Measurements from ENCODE around the gene LCE1C.

The LCE1C gene

DNA sequence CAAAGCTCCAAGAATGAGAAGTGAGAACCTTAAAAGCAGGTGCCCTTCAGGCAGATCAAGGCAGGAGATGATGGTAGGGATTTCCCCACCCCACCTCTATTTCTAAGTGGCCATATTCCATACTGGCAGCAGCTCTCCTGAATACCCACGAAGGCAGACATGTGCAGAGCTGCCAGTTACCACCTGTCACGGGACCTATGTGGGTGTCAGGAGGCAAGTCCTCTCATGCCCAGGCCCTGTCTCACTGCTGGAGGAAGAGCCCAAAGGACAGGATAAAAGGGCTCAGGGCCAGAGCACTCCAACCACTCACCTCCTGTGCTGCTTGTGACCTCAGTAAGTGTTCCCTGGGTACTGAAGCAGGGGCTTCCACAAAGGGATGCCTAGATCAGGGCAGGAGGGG, 4.6 kb upstream of the LCE1C start (continued):
- TF ChIP-seq ZBTB49 (tag by site-specific recombination; IDR thresholded peaks at IDR 0.05; ENCODE audit: low read depth) (no peak), ZNF549 (tag by site-specific recombination; IDR thresholded peaks at IDR 0.05) (no peak), ZNF239 (tag by site-specific recombination; IDR thresholded peaks at IDR 0.05) (no peak), ZNF707 (tag by site-specific recombination; IDR thresholded peaks at IDR 0.05) (no peak)
- TF ChIP-seq, protein P1, sequence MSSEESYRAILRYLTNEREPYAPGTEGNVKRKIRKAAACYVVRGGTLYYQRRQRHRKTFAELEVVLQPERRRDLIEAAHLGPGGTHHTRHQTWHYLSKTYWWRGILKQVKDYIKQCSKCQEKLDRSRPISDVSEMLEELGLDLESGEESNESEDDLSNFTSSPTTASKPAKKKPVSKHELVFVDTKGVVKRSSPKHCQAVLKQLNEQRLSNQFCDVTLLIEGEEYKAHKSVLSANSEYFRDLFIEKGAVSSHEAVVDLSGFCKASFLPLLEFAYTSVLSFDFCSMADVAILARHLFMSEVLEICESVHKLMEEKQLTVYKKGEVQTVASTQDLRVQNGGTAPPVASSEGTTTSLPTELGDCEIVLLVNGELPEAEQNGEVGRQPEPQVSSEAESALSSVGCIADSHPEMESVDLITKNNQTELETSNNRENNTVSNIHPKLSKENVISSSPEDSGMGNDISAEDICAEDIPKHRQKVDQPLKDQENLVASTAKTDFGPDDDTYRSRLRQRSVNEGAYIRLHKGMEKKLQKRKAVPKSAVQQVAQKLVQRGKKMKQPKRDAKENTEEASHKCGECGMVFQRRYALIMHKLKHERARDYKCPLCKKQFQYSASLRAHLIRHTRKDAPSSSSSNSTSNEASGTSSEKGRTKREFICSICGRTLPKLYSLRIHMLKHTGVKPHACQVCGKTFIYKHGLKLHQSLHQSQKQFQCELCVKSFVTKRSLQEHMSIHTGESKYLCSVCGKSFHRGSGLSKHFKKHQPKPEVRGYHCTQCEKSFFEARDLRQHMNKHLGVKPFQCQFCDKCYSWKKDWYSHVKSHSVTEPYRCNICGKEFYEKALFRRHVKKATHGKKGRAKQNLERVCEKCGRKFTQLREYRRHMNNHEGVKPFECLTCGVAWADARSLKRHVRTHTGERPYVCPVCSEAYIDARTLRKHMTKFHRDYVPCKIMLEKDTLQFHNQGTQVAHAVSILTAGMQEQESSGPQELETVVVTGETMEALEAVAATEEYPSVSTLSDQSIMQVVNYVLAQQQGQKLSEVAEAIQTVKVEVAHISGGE (tag by site-specific recombination; conservative IDR thresholded peaks at IDR 0.05; ENCODE audit: low read depth) = no peak

GRCh38 chr1:152801333-152801732, 5.1 kb downstream of the LCE1C start:
- Histone ChIP-seq H3K27ac (ENCODE audit: extremely low read depth, low read depth, low read length) (no peak overlapping the region), H3K4me1 (ENCODE audit: control insufficient read depth, insufficient read depth, low read length) (no peaks in the 10 kb centered on the region), H3K36me3 (ENCODE audit: control insufficient read depth in 2 of 2, insufficient read depth in 1 of 2, low read length in 2 of 2) (no peaks in the 10 kb centered on the region), H3K9me3 (ENCODE audit: control insufficient read depth, insufficient read depth, low read depth, low read length) (no peaks in the 10 kb centered on the region), H3K4me3 (ENCODE audit: low read depth, low read length) (no peak overlapping the region)
- ChIA-PET CTCF (no interaction called here), POLR2A (no interaction called here)
- TF ChIP-seq HOXA7 (CRISPR knock-in tag; IDR thresholded peaks at IDR 0.05; ENCODE audit: borderline replicate concordance) (no peak), ZNF155 (tag by site-specific recombination; IDR thresholded peaks at IDR 0.05) (no peak)

GRCh38 chr1:152796421-152796820, 10.0 kb downstream of the LCE1C start, which contains the start of gene LCE1D:
LCE1D (plus strand) TSS chr1:152796721; CDS start chr1:152797795, 1,074 bp downstream.
- TF ChIP-seq ZNF473 (tag by site-specific recombination; IDR thresholded peaks at IDR 0.05) (no peak), ZIC2 (tag by site-specific recombination; IDR thresholded peaks at IDR 0.05) (no peak), ZNF843 (tag by site-specific recombination; IDR thresholded peaks at IDR 0.05) (no peak)
- TF ChIP-seq, protein P2, sequence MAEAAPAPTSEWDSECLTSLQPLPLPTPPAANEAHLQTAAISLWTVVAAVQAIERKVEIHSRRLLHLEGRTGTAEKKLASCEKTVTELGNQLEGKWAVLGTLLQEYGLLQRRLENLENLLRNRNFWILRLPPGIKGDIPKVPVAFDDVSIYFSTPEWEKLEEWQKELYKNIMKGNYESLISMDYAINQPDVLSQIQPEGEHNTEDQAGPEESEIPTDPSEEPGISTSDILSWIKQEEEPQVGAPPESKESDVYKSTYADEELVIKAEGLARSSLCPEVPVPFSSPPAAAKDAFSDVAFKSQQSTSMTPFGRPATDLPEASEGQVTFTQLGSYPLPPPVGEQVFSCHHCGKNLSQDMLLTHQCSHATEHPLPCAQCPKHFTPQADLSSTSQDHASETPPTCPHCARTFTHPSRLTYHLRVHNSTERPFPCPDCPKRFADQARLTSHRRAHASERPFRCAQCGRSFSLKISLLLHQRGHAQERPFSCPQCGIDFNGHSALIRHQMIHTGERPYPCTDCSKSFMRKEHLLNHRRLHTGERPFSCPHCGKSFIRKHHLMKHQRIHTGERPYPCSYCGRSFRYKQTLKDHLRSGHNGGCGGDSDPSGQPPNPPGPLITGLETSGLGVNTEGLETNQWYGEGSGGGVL (tag by site-specific recombination; IDR thresholded peaks at IDR 0.05) = no peak
- TF ChIP-seq, protein P3, sequence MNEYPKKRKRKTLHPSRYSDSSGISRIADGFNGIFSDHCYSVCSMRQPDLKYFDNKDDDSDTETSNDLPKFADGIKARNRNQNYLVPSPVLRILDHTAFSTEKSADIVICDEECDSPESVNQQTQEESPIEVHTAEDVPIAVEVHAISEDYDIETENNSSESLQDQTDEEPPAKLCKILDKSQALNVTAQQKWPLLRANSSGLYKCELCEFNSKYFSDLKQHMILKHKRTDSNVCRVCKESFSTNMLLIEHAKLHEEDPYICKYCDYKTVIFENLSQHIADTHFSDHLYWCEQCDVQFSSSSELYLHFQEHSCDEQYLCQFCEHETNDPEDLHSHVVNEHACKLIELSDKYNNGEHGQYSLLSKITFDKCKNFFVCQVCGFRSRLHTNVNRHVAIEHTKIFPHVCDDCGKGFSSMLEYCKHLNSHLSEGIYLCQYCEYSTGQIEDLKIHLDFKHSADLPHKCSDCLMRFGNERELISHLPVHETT (tag by site-specific recombination; IDR thresholded peaks at IDR 0.05) = no peak
- TF ChIP-seq, protein P4, sequence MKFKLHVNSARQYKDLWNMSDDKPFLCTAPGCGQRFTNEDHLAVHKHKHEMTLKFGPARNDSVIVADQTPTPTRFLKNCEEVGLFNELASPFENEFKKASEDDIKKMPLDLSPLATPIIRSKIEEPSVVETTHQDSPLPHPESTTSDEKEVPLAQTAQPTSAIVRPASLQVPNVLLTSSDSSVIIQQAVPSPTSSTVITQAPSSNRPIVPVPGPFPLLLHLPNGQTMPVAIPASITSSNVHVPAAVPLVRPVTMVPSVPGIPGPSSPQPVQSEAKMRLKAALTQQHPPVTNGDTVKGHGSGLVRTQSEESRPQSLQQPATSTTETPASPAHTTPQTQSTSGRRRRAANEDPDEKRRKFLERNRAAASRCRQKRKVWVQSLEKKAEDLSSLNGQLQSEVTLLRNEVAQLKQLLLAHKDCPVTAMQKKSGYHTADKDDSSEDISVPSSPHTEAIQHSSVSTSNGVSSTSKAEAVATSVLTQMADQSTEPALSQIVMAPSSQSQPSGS (tag by site-specific recombination; IDR thresholded peaks at IDR 0.05; ENCODE audit: low read depth) = no peak
- no peaks in the 10 kb centered on the region for H3K4me1 ChIP-seq (ENCODE audit: control insufficient read depth, insufficient read depth, low read length)
- POLR2A ChIA-PET = no interaction called here
- H3K36me3 ChIP-seq (ENCODE audit: control insufficient read depth in 2 of 2, insufficient read depth in 1 of 2, low read length in 2 of 2) = no peaks in the 10 kb centered on the region
- H3K27ac ChIP-seq (ENCODE audit: extremely low read depth, low read depth, low read length) = no peak within 1 kb of the TSS
- CTCF ChIA-PET = no interaction called here
- no peaks in the 10 kb centered on the region for H3K9me3 ChIP-seq (ENCODE audit: control insufficient read depth, insufficient read depth, low read depth, low read length)
- no peak within 1 kb of the TSS for H3K4me3 ChIP-seq (ENCODE audit: low read depth, low read length)

Measured in HEK293 (cell line).